Measurements from ENCODE around the gene DAZAP1. TPM values are rescaled to one million over a fixed set of nuclear protein-coding genes. Genes with fewer than 3 reads are reported as not detected.

Gene DAZAP1
- total RNA-seq, 4 donors from 2014 or later = 53.7 to 74.1 (median 63.4) TPM

DNA sequence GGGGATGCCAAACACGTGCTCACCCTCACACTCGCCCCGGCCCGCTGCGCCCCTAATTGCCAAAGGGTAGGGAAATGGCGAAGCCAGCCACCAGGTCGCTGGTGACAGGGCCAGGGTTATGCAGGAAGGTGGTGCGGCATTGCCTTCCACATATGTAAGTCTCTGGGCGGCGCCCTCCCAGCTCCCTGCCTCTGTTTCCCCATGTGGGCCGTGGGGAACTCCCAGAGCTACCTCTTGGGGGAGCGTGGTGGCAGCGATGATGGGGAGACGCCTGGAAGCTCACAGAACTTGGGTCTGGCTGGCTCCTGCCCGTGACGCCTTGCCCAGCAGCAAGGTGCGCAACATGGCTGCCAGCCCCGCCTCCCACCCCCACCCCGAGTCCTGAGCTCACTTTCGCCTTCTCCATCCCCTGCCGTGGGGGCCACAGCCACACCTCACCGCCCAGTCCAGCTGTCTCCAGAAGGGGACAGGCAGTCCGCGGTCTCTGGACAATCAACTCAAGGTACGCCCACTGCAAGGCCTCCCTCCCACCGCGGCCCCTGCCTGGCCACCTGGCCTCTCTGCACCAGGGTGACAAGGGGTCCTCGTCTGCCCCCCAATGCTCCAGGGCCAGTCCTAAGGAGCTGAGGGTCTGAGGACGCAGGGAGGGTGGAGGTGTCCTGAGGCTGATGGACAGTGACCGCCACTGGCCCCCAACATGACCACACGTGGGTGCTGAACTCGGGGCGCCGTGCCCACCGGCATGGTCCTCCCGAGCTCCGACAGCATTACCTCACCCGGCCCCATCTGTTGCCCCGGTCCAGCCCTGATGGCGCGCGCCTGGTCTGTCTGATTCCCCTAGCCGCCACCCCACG lies 65.1 kb downstream of the DAZAP1 start:
- in situ Hi-C loops (cut with MboI; ENCODE audit: low sequenced_read_pairs in 4 of 4) = no loop called here
- H3K36me3 ChIP-seq = no peaks in the 10 kb centered on the region
- intact Hi-C loops (cut with DNase I; ENCODE audit: low total_unique reads) = no loop called here
- DNase-seq (no peak), ATAC-seq (no peak)
- no peaks in the 10 kb centered on the region for H3K9me3 ChIP-seq
- TF ChIP-seq POLR2A (IDR thresholded peaks at IDR 0.05) = no peak
- TF ChIP-seq, protein P1, sequence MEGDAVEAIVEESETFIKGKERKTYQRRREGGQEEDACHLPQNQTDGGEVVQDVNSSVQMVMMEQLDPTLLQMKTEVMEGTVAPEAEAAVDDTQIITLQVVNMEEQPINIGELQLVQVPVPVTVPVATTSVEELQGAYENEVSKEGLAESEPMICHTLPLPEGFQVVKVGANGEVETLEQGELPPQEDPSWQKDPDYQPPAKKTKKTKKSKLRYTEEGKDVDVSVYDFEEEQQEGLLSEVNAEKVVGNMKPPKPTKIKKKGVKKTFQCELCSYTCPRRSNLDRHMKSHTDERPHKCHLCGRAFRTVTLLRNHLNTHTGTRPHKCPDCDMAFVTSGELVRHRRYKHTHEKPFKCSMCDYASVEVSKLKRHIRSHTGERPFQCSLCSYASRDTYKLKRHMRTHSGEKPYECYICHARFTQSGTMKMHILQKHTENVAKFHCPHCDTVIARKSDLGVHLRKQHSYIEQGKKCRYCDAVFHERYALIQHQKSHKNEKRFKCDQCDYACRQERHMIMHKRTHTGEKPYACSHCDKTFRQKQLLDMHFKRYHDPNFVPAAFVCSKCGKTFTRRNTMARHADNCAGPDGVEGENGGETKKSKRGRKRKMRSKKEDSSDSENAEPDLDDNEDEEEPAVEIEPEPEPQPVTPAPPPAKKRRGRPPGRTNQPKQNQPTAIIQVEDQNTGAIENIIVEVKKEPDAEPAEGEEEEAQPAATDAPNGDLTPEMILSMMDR (IDR thresholded peaks at IDR 0.05 in 4 of 5, conservative IDR thresholded peaks at IDR 0.05 in 1 of 5) = no peak
- peaks cover 54 to 60% (median 56%) of the 10 kb centered on the region in 3 donors for H3K27me3 ChIP-seq
- no peak overlapping the region for H3K4me3 ChIP-seq
- H3K27ac ChIP-seq = no peak overlapping the region
- peaks cover 11 to 46% of the 10 kb centered on the region in 2 donors for H3K4me1 ChIP-seq

DNA sequence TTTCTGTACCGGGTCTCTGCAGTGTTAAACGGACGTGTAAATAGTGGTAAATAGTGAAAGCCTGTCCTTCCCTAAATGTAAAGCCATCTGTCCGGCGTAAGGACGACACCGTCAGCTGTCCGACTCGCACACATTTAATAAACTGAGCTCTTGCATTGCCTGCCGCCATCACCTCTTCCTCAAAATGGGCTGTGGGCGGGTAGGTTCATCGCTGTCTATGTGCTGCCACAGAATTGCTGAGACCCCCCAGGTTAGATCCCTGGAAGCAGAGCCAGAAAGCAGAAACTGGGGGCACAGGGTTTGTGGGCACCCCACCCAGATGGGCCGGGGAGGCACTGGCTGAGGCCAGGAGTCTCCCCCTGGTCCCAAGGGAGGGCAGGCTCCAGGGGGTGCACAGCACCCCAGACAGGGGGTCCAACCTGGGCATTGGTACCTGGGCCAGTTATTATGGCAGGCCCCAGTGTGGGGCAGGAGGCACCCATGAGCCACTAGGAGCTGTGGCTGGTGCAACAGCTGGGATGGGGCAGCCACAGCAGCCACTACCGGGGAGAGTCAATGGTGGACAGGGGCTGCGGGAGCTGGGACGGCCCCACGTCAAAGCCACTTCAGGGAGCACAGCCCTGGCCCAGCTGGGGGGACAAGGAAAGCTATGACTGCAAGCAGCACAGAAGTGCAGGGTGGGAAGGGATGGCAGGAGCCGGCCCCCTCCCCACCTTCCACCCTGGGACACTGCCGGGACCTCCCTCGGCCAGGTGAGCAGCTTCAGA lies 65.9 kb downstream of the DAZAP1 start:
- TF ChIP-seq, protein P1 (IDR thresholded peaks at IDR 0.05 in 4 of 5, conservative IDR thresholded peaks at IDR 0.05 in 1 of 5) = no peak
- TF ChIP-seq POLR2A (IDR thresholded peaks at IDR 0.05) = no peak
- H3K27ac ChIP-seq = no peak overlapping the region
- intact Hi-C loops (cut with DNase I; ENCODE audit: low total_unique reads) (no loop called here), in situ Hi-C loops (cut with MboI; ENCODE audit: low sequenced_read_pairs in 4 of 4) (no loop called here)
- no peak overlapping the region for H3K4me3 ChIP-seq
- DNase-seq (no peak), ATAC-seq (no peak)
- no peaks in the 10 kb centered on the region for H3K9me3 ChIP-seq
- H3K27me3 ChIP-seq = peaks cover 48 to 52% (median 48%) of the 10 kb centered on the region in 3 donors
- H3K4me1 ChIP-seq = peaks cover 17 to 48% of the 10 kb centered on the region in 2 donors
- no peaks in the 10 kb centered on the region for H3K36me3 ChIP-seq

DNA sequence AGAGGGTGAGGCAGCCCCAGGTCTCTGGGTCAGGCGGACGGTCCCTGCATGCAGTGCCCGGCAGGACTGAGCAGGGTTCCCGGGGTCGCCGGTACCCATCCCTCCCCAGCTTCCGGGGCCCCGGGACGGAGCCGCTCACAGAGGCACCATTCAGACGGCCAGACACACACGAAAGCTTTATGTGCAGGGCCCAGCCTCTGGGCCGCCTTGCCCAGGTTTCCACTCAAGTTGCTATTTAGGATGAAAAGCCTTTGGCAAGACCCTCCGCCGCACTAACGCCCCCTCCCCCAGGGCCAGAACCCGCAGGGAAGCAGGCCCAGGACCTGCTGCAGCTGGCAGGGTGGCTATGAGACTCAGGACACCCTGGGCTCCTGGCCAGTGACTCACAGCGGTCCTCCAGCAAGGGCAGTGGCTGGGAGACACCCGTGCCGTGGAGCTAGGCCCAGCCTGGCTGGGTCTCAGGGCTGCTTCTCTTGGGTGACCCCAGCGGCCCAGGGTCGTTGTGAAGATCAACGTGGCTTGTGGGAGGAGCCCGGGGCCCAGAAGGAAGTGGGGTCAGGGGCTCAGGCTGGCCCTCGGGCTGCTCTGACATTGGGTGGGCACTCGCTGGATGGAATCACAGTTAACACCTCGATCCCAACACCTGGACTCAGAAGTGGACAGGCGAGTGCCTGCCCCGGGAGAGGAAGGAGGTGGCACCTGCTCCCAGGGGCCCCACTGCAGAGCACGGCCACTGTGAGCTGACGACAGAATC lies 66.8 kb downstream of the DAZAP1 start:
- DNase-seq (no peak), ATAC-seq (no peak)
- intact Hi-C loops (cut with DNase I; ENCODE audit: low total_unique reads) (no loop called here), in situ Hi-C loops (cut with MboI; ENCODE audit: low sequenced_read_pairs in 4 of 4) (no loop called here)
- TF ChIP-seq, protein P1 (IDR thresholded peaks at IDR 0.05 in 4 of 5, conservative IDR thresholded peaks at IDR 0.05 in 1 of 5) = no peak
- TF ChIP-seq POLR2A (IDR thresholded peaks at IDR 0.05) = no peak
- no peaks in the 10 kb centered on the region for H3K9me3 ChIP-seq
- H3K4me3 ChIP-seq = no peak overlapping the region
- H3K27ac ChIP-seq = no peak overlapping the region
- H3K4me1 ChIP-seq = peaks cover 20 to 47% of the 10 kb centered on the region in 2 donors
- no peaks in the 10 kb centered on the region for H3K36me3 ChIP-seq
- peaks cover 42 to 46% (median 43%) of the 10 kb centered on the region in 3 donors for H3K27me3 ChIP-seq

DNA sequence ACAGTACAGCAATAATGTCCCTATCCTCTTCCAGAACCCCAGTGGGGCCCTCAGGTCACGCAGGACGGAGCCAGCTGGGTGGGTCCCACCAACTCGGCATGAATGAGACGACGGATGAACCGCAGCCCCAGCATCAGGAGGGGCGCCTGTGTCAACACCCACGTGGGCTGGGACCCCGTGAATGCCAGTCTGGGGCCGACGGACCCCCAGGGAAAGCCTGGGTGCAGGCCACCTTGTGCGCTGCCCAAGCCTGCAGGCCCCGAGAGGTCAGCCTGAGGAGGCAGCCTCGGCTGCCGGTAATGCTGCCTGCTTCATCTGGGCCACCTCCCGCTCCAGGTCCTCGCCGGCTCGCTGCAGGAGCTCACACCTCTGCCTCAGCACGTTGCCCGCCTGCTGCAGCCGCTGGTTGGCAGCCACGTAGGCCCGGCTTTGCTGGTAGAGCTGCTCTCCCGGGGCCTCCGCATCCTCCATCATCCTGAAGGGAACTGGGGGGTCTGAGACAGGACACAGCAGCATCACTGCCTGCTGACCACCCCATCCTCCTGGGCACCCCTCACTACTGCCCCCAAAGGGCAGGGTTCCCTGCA lies 67.5 kb downstream of the DAZAP1 start:
- no peak overlapping the region for H3K4me3 ChIP-seq
- in situ Hi-C loops (cut with MboI; ENCODE audit: low sequenced_read_pairs in 4 of 4) = no loop called here
- intact Hi-C loops (cut with DNase I; ENCODE audit: low total_unique reads) = no loop called here
- no peaks in the 10 kb centered on the region for H3K9me3 ChIP-seq
- no peak overlapping the region for H3K27ac ChIP-seq
- DNase-seq (no peak), ATAC-seq (no peak)
- H3K4me1 ChIP-seq = peaks cover 20 to 48% of the 10 kb centered on the region in 2 donors
- TF ChIP-seq POLR2A (IDR thresholded peaks at IDR 0.05) = no peak
- TF ChIP-seq, protein P1 (IDR thresholded peaks at IDR 0.05 in 4 of 5, conservative IDR thresholded peaks at IDR 0.05 in 1 of 5) = no peak
- H3K36me3 ChIP-seq = no peaks in the 10 kb centered on the region
- H3K27me3 ChIP-seq = peaks cover 39 to 42% (median 40%) of the 10 kb centered on the region in 3 donors

Measured in gastrocnemius medialis (tissue), 4 donors.